ENCODE data around the gene VTI1A. TPM values are rescaled to one million over a fixed set of nuclear protein-coding genes. Genes with fewer than 3 reads are reported as not detected.

VTI1A gene
- total RNA-seq (2016; rRNA removed; fragmentation: Illumina TruSeq; extraction: Trizol) (32.7 and 38.7 TPM in 2 replicates), polyA plus RNA-seq (2011; rRNA removed) (10.2 and 11.7 TPM in 2 replicates), polyA minus RNA-seq (2011; rRNA and poly(A)+ RNA removed; ENCODE audit: low replicate concordance) (15.3 and 16.3 TPM in 2 replicates), Bru-seq, nascent RNA (percentile 74 among the genes with signal in this experiment), BruChase-seq, experiment 1, labeled RNA remaining after a 6-hour chase (percentile 75 among the genes with signal in this experiment), BruChase-seq, experiment 2, labeled RNA remaining after a 2-hour chase (percentile 83 among the genes with signal in this experiment)
- total RNA-seq (2016; cell fraction: cytosol; rRNA removed; fragmentation: Illumina TruSeq; extraction: Trizol; ENCODE audit: low read depth), result 7.8 and 10.4 TPM in 2 replicates
- 31.1 and 36.1 TPM in 2 replicates for total RNA-seq (2016; cell fraction: insoluble cytoplasmic fraction; rRNA removed; fragmentation: Illumina TruSeq; extraction: Trizol)
- total RNA-seq (2016; cell fraction: membrane; rRNA removed; fragmentation: Illumina TruSeq; extraction: Trizol), result 19.0 and 19.3 TPM in 2 replicates
- total RNA-seq (2016; cell fraction: nucleus; rRNA removed; fragmentation: Illumina TruSeq; extraction: Trizol), result 73.4 and 74.7 TPM in 2 replicates
- 8.2 and 9.5 TPM in 2 replicates for polyA plus RNA-seq (2011; cell fraction: cytosol; rRNA removed)
- polyA plus RNA-seq (2011; cell fraction: nucleus; rRNA removed), result 19.8 and 20.7 TPM in 2 replicates
- 9.5 and 11.1 TPM in 2 replicates for polyA plus RNA-seq (2012)
- polyA plus RNA-seq (2016; cell fraction: cytosol; fragmentation: Illumina TruSeq; extraction: Trizol; ENCODE audit: low read depth), result 8.3 and 11.0 TPM in 2 replicates
- polyA plus RNA-seq (2016; cell fraction: insoluble cytoplasmic fraction; fragmentation: Illumina TruSeq; extraction: Trizol; ENCODE audit: low read depth), result 32.7 and 33.2 TPM in 2 replicates
- polyA plus RNA-seq (2016; cell fraction: membrane; fragmentation: Illumina TruSeq; extraction: Trizol; ENCODE audit: low read depth), result 12.7 and 14.9 TPM in 2 replicates
- 29.8 and 34.7 TPM in 2 replicates for polyA plus RNA-seq (2016; cell fraction: nucleus; fragmentation: Illumina TruSeq; extraction: Trizol; ENCODE audit: insufficient read depth, low read depth)
- 7.6 and 7.8 TPM in 2 replicates for polyA minus RNA-seq (2011; cell fraction: cytosol; rRNA and poly(A)+ RNA removed)
- polyA minus RNA-seq (2011; cell fraction: nucleus; rRNA and poly(A)+ RNA removed), result 84.0 and 86.0 TPM in 2 replicates
- long read RNA-seq, experiment 1, full-length matches to known transcripts, result 6 of 12 reads
- long read RNA-seq, experiment 1, partial matches to known transcripts, result 0 of 12 reads
- long read RNA-seq, experiment 1, other reads (novel, unspliced or antisense), result 6 of 12 reads
- long read RNA-seq, experiment 2, full-length matches to known transcripts, result 9 of 30 reads
- long read RNA-seq, experiment 2, partial matches to known transcripts, result 3 of 30 reads
- long read RNA-seq, experiment 2, other reads (novel, unspliced or antisense), result 18 of 30 reads

- peak within 1 kb of the TSS; percentile 95 for H2AFZ ChIP-seq (ENCODE audit: low read length)
- H3K9me3 ChIP-seq (ENCODE audit: low read length), result no peaks in the 10 kb centered on the region
- ChIA-PET POLR2A (interaction anchor here (0.7 to 1.1 kb wide), 4 partner anchors 25 to 82 kb away, joined by 3 to 4 read pairs (median 3); partner anchors contain the start of gene ACSL5), CTCF (ENCODE audit: low intra/inter-chr PET ratio, low total read pairs) (no interaction called here)
- peaks cover 32% of the 10 kb centered on the region for H3K4me1 ChIP-seq (ENCODE audit: insufficient read depth, low read length)
- H3K9ac ChIP-seq (ENCODE audit: insufficient read depth, low read depth, low read length), result peak within 1 kb of the TSS; percentile 96
- H3K36me3 ChIP-seq (replicated peaks in 1 of 2; ENCODE audit: control insufficient read depth in 1 of 2, insufficient read depth in 2 of 2, low read length in 2 of 2), result peaks cover 0 to 13% of the 10 kb centered on the region in 2 experiments; a peak in 1 of 5 replicates
- peak within 1 kb of the TSS; percentile 94 for H3K27ac ChIP-seq (ENCODE audit: extremely low read length, insufficient read depth, low read length)
- no TSS peak for BruUV-seq (replicated peaks)
- peak within 1 kb of the TSS; percentile 92 to 96 (median 96) for H3K4me3 ChIP-seq (replicated peaks in 1 of 3; ENCODE audit: insufficient read depth in 1 of 3, low read depth in 2 of 3, low read length in 3 of 3)
- intact Hi-C loops (cut with micrococcal nuclease; ENCODE audit: unreplicated experiment), result no loop called here
- H3K4me2 ChIP-seq (ENCODE audit: low read depth, low read length), result peak within 1 kb of the TSS; percentile 78
- in situ Hi-C loops (cut with HindIII; ENCODE audit: extremely low pct_ligation_motif_present, low pct_unique_long_range_greater_than_20kb), result loop anchor here (25.0 kb wide), 2 partner anchors 110 to 310 kb away; no protein-coding TSS in a partner anchor
- under 1% methylated on average over 23 of the region's 59 CpGs for WGBS (ENCODE audit: low lambda C conversion rate)
- H3K79me2 ChIP-seq (ENCODE audit: insufficient read depth, low read length), result peaks cover 55% of the 10 kb centered on the region
- FAIRE-seq (peak; percentile 30), ATAC-seq (peak; percentile 99), DNase-seq (ENCODE audit: low spot score) (peak; percentile 81)
- no peaks in the 10 kb centered on the region for H4K20me1 ChIP-seq (ENCODE audit: insufficient read depth, low read length)
- no peaks in the 10 kb centered on the region; a peak in 1 of 5 replicates for H3K27me3 ChIP-seq (ENCODE audit: control insufficient read depth in 1 of 2, insufficient read depth in 2 of 2, low read length in 2 of 2)
- TF ChIP-seq SAFB2 (CRISPR knock-in tag; IDR thresholded peaks at IDR 0.05; ENCODE audit: borderline replicate concordance, low read depth) (no peak), CBX1 (IDR thresholded peaks at IDR 0.05; ENCODE audit: low read depth) (peak; percentile 76), CREM (IDR thresholded peaks at IDR 0.05) (peak; percentile 88), CREM (CRISPR knock-in tag; IDR thresholded peaks at IDR 0.05) (no peak), ZBTB20 (CRISPR knock-in tag; IDR thresholded peaks at IDR 0.05; ENCODE audit: borderline replicate concordance, low read depth) (peak; percentile 13; the same call in 1 of the 2 replicates), ZNF75D (CRISPR knock-in tag; IDR thresholded peaks at IDR 0.05; ENCODE audit: borderline replicate concordance) (no peak), MYNN (CRISPR knock-in tag; IDR thresholded peaks at IDR 0.05; ENCODE audit: low read depth) (no peak; the same call in 1 of the 2 replicates), PHB2 (IDR thresholded peaks at IDR 0.05; ENCODE audit: partially characterized antibody) (no peak)
- TF ChIP-seq, protein P1, sequence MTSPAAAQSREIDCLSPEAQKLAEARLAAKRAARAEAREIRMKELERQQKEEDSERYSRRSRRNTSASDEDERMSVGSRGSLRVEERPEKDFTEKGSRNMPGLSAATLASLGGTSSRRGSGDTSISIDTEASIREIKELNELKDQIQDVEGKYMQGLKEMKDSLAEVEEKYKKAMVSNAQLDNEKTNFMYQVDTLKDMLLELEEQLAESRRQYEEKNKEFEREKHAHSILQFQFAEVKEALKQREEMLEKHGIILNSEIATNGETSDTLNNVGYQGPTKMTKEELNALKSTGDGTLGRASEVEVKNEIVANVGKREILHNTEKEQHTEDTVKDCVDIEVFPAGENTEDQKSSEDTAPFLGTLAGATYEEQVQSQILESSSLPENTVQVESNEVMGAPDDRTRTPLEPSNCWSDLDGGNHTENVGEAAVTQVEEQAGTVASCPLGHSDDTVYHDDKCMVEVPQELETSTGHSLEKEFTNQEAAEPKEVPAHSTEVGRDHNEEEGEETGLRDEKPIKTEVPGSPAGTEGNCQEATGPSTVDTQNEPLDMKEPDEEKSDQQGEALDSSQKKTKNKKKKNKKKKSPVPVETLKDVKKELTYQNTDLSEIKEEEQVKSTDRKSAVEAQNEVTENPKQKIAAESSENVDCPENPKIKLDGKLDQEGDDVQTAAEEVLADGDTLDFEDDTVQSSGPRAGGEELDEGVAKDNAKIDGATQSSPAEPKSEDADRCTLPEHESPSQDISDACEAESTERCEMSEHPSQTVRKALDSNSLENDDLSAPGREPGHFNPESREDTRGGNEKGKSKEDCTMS (CRISPR knock-in tag; conservative IDR thresholded peaks at IDR 0.05), result no peak
Measured at GRCh38 chr10:112446855-112447619, at the start of gene VTI1A, which contains the start of gene ZDHHC6. Gene VTI1A (plus strand): TSS chr10:112447215. CDS start chr10:112447374, 159 bp downstream. Gene ZDHHC6 (minus strand): TSS chr10:112446914. CDS start chr10:112445436, 1,478 bp downstream.

All from HepG2 (cell line).